ENCODE data around the gene PHC1. TPM values are rescaled to one million over a fixed set of nuclear protein-coding genes. Genes with fewer than 3 reads are reported as not detected.
A peak's percentile ranks its signal among the peaks of the same experiment; 100 is the strongest.

PHC1 gene
- polyA plus RNA-seq, 1 of the 3 experiments (the other 2 are of a cell fraction), result 27.0 TPM

- H3K27ac ChIP-seq (ENCODE audit: low read depth in 2 of 2, low read length in 1 of 2), result no peak overlapping the region
- no peak overlapping the region; the same call in 1 of the 2 replicates for H3K9ac ChIP-seq
- no peaks in the 10 kb centered on the region for H4K20me1 ChIP-seq (ENCODE audit: insufficient read depth)
- no peaks in the 10 kb centered on the region for H3K27me3 ChIP-seq (ENCODE audit: insufficient read depth)
- peaks cover 28% of the 10 kb centered on the region for H3K79me2 ChIP-seq (ENCODE audit: insufficient read depth)
- POLR2A ChIA-PET, result no interaction called here
- no peaks in the 10 kb centered on the region for H3K9me3 ChIP-seq
- TF ChIP-seq JUND (IDR thresholded peaks at IDR 0.05) (no peak), NFIC (IDR thresholded peaks at IDR 0.05; ENCODE audit: borderline replicate concordance) (no peak), TAF1 (IDR thresholded peaks at IDR 0.05; ENCODE audit: borderline replicate concordance, low read depth, low read length) (no peak), RFX5 (IDR thresholded peaks at IDR 0.05; ENCODE audit: low read length) (no peak), TEAD4 (IDR thresholded peaks at IDR 0.05; ENCODE audit: borderline replicate concordance, insufficient read depth) (no peak), MXI1 (IDR thresholded peaks at IDR 0.05; ENCODE audit: low read depth, low read length) (no peak), SIN3A (IDR thresholded peaks at IDR 0.05; ENCODE audit: borderline replicate concordance, low read depth, low read length) (no peak), EZH2phosphoT487 (IDR thresholded peaks at IDR 0.05; ENCODE audit: borderline replicate concordance, low read depth) (no peak), TCF12 (IDR thresholded peaks at IDR 0.05) (no peak), ELF1 (IDR thresholded peaks at IDR 0.05) (no peak), MEF2A (IDR thresholded peaks at IDR 0.05; ENCODE audit: borderline replicate concordance, low read depth) (no peak), GATA2 (CRISPR knock-in tag; IDR thresholded peaks at IDR 0.05) (no peak), FOXJ3 (CRISPR knock-in tag; IDR thresholded peaks at IDR 0.05) (no peak), RXRA (IDR thresholded peaks at IDR 0.05; ENCODE audit: borderline replicate concordance, low read depth) (no peak)
- TF ChIP-seq, protein P1, sequence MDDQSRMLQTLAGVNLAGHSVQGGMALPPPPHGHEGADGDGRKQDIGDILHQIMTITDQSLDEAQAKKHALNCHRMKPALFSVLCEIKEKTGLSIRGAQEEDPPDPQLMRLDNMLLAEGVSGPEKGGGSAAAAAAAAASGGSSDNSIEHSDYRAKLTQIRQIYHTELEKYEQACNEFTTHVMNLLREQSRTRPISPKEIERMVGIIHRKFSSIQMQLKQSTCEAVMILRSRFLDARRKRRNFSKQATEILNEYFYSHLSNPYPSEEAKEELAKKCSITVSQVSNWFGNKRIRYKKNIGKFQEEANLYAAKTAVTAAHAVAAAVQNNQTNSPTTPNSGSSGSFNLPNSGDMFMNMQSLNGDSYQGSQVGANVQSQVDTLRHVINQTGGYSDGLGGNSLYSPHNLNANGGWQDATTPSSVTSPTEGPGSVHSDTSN (IDR thresholded peaks at IDR 0.05), result no peak
- TF ChIP-seq, protein P2, sequence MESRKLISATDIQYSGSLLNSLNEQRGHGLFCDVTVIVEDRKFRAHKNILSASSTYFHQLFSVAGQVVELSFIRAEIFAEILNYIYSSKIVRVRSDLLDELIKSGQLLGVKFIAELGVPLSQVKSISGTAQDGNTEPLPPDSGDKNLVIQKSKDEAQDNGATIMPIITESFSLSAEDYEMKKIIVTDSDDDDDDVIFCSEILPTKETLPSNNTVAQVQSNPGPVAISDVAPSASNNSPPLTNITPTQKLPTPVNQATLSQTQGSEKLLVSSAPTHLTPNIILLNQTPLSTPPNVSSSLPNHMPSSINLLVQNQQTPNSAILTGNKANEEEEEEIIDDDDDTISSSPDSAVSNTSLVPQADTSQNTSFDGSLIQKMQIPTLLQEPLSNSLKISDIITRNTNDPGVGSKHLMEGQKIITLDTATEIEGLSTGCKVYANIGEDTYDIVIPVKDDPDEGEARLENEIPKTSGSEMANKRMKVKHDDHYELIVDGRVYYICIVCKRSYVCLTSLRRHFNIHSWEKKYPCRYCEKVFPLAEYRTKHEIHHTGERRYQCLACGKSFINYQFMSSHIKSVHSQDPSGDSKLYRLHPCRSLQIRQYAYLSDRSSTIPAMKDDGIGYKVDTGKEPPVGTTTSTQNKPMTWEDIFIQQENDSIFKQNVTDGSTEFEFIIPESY (IDR thresholded peaks at IDR 0.05; ENCODE audit: borderline replicate concordance, low read depth), result no peak
- TF ChIP-seq, protein P3, sequence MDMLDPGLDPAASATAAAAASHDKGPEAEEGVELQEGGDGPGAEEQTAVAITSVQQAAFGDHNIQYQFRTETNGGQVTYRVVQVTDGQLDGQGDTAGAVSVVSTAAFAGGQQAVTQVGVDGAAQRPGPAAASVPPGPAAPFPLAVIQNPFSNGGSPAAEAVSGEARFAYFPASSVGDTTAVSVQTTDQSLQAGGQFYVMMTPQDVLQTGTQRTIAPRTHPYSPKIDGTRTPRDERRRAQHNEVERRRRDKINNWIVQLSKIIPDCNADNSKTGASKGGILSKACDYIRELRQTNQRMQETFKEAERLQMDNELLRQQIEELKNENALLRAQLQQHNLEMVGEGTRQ (IDR thresholded peaks at IDR 0.05; ENCODE audit: borderline replicate concordance, low read depth, low read length), result no peak
- DNase-seq, result no peak
- no peaks in the 10 kb centered on the region for H3K9me2 ChIP-seq
- H3K4me2 ChIP-seq, result peak overlapping the region; percentile 88
- CTCF ChIA-PET, result interaction anchor here (1.6 kb wide), 1 partner anchor 34 kb away, joined by 4 read pairs; the partner anchor contains the start of gene M6PR
- H3F3A ChIP-seq (replicated peaks; ENCODE audit: insufficient read depth), result peaks cover 11% of the 10 kb centered on the region
- H2AFZ ChIP-seq (ENCODE audit: low read depth), result no peak overlapping the region
- H3K4me3 ChIP-seq (ENCODE audit: low read depth in 2 of 2, low read length in 1 of 2), result peak overlapping the region in 1 of 2 experiments; percentile 74; a peak in 1 of 4 replicates
- peaks cover 4 to 22% of the 10 kb centered on the region in 2 experiments for H3K36me3 ChIP-seq (replicated peaks in 1 of 2; ENCODE audit: control insufficient read depth in 1 of 2, insufficient read depth in 2 of 2, low read length in 1 of 2)
- H3K4me1 ChIP-seq (ENCODE audit: control insufficient read depth in 1 of 2, insufficient read depth in 2 of 2, low read depth in 1 of 2, low read length in 1 of 2), result peaks cover 15 to 16% of the 10 kb centered on the region in 2 experiments; a peak in 3 of 4 replicates
These were observed 1.8 kb downstream of the PHC1 start for GRCh38 chr12:8916154-8916553.
